Thyroid gland (tissue), 4 donors: Measurements from ENCODE around the gene CYTH1. TPM values are rescaled to one million over a fixed set of nuclear protein-coding genes. Genes with fewer than 3 reads are reported as not detected.

Experiments
- DNase-seq, 2 donors: peaks; one replicate each; pipeline ENCODE4 v3.0.0-alpha.2; 2019
- H3K27ac ChIP-seq, 3 donors: fragments of 200-600 bp; sonication (generic); 1 replicate in 2 of 3; 2 replicates in 1 of 3; pipeline ENCODE4 v1.5.1; 2016 to 2019; ENCODE audit warnings: mild to moderate bottlenecking in 1 of 3, moderate library complexity in 1 of 3
- H3K27me3 ChIP-seq: fragments of 200-600 bp; sonication (generic); one replicate; pipeline ENCODE4 v1.5.1; 2019
- H3K36me3 ChIP-seq, 2 donors: fragments of 200-600 bp; sonication (generic); one replicate each; pipeline ENCODE4 v1.5.1; 2016 to 2019
- H3K4me1 ChIP-seq, 2 donors: fragments of 200-600 bp; sonication (generic); one replicate each; pipeline ENCODE4 v1.5.1; 2017 to 2019
- H3K4me3 ChIP-seq, 3 donors: fragments of 200-600 bp; sonication (generic); replicated peaks in 1 of 3; 1 replicate in 2 of 3; 2 replicates in 1 of 3; pipeline ENCODE4 v1.5.1; 2016; ENCODE audit warnings: mild to moderate bottlenecking in 1 of 3
- H3K9me3 ChIP-seq: fragments of 200-600 bp; sonication (generic); one replicate; pipeline ENCODE4 v1.5.1; 2017
- CTCF ChIP-seq, 6 experiments: fragments of 200-600 bp in 3 of 6; fragments of 450-650 bp in 3 of 6; sonication (generic) in 3 of 6; IDR thresholded peaks; one replicate each; pipeline ENCODE4 v1.5.1; 2016 to 2019; ENCODE audit warnings: antibody characterized with exemption in 6 of 6, mild to moderate bottlenecking in 2 of 6, inconsistent platforms in 1 of 6, moderate library complexity in 1 of 6
- POLR2A ChIP-seq, 2 donors: fragments of 450-650 bp; IDR thresholded peaks; one replicate each; pipeline ENCODE4 v1.6.1; 2017; ENCODE audit warnings: antibody characterized with exemption in 2 of 2, mild to moderate bottlenecking in 2 of 2, moderate library complexity in 1 of 2
- WGBS, 2 donors: methylation state at CpG; one replicate each; pipeline ENCODE4 v1.1.5; 2017; 5-methylcytosine and 5-hydroxymethylcytosine counted together
- intact Hi-C: fragments of 100-400 bp; cut with DNase I; formaldehyde crosslinking; loops from one replicate; pipeline ENCODE4 v1.15.1; 2023
- small RNA-seq: library from RNA; depleted of rRNA; stranded (forward); fragments of <200 nt; gene quantifications from one replicate; pipeline ENCODE3, GENCODE V24; 2016
- total RNA-seq, 4 donors: library from RNA; depleted of rRNA; stranded (reverse); fragments of >200 nt; gene quantifications; one replicate each; pipeline ENCODE4 v1.2.3, GENCODE V29; 2016

The CYTH1 gene
- total RNA-seq, 4 donors from 2014 or later, result 69.0 to 94.5 (median 75.7) TPM

GRCh38 chr17:78629436-78629995 is 152.6 kb downstream of the CYTH1 start:
- DNase-seq, result no peak
- H3K27me3 ChIP-seq, result no peaks in the 10 kb centered on the region
- H3K36me3 ChIP-seq, result no peaks in the 10 kb centered on the region
- intact Hi-C loops, result no loop called here
- 93 to 94% methylated on average over 21 to 23 of the region's 23 CpGs for WGBS, 2 donors
- H3K4me3 ChIP-seq, result no peak overlapping the region
- H3K4me1 ChIP-seq, result no peaks in the 10 kb centered on the region
- H3K27ac ChIP-seq, result no peak overlapping the region
- H3K9me3 ChIP-seq, result no peaks in the 10 kb centered on the region
- no peak for TF ChIP-seq POLR2A (IDR thresholded peaks at IDR 0.05)
- TF ChIP-seq CTCF (IDR thresholded peaks at IDR 0.05), result no peak

GRCh38 chr17:78628547-78629435 is 153.3 kb downstream of the CYTH1 start:
- no peak overlapping the region for H3K27ac ChIP-seq
- WGBS, 2 donors, result 94 to 96% methylated on average over 13 to 25 of the region's 30 CpGs
- no peaks in the 10 kb centered on the region for H3K9me3 ChIP-seq
- H3K4me1 ChIP-seq, result no peaks in the 10 kb centered on the region
- no peaks in the 10 kb centered on the region for H3K27me3 ChIP-seq
- no peaks in the 10 kb centered on the region for H3K36me3 ChIP-seq
- TF ChIP-seq CTCF (IDR thresholded peaks at IDR 0.05), result no peak
- no peak for TF ChIP-seq POLR2A (IDR thresholded peaks at IDR 0.05)
- H3K4me3 ChIP-seq, result no peak overlapping the region
- intact Hi-C loops, result no loop called here
- no peak for DNase-seq

- Histone ChIP-seq H3K27ac (no peak overlapping the region), H3K4me1 (no peaks in the 10 kb centered on the region), H3K4me3 (no peak overlapping the region), H3K36me3 (no peaks in the 10 kb centered on the region), H3K27me3 (no peaks in the 10 kb centered on the region), H3K9me3 (no peaks in the 10 kb centered on the region)
- WGBS, 2 donors, result 86 to 87% methylated on average over 14 of the region's 14 CpGs
- DNase-seq, result no peak
- TF ChIP-seq CTCF (IDR thresholded peaks at IDR 0.05) (no peak), POLR2A (IDR thresholded peaks at IDR 0.05) (no peak)
- intact Hi-C loops, result no loop called here
Measured at GRCh38 chr17:78624324-78625151, 157.5 kb downstream of the CYTH1 start.

Small RNAs within 50 kb of the gene (small RNA-seq; reads per million reads assigned to genes)
- gene RNU6-638P, result not detected

Other genes starting within 250 kb of the CYTH1 start
- gene DNAH17, start 204.9 kb downstream of the CYTH1 start, total RNA-seq, result under 1 TPM; 0.21 to 0.67 (median 0.32) TPM
- gene USP36, start 58.5 kb upstream of the CYTH1 start, total RNA-seq, result 10 to 100 TPM; 33.9 to 61.5 (median 46.6) TPM
- 1 to 10 TPM in 3 of 4 donors, under 1 TPM in 1; 0.67 to 1.6 (median 1.4) TPM for gene CEP295NL, start 120.9 kb upstream of the CYTH1 start, total RNA-seq
- 100 to 1,000 TPM in 1 of 4 donors, 10 to 100 TPM in 3; 52.9 to 133 (median 82.2) TPM for gene TIMP2, start 143.1 kb upstream of the CYTH1 start, total RNA-seq
- 100 to 1,000 TPM; 193 to 443 (median 390) TPM for gene LGALS3BP, start 197.7 kb upstream of the CYTH1 start, total RNA-seq
- 10 to 100 TPM; 21.2 to 37.1 (median 27.3) TPM for gene CANT1, start 227.5 kb upstream of the CYTH1 start, total RNA-seq
- 100 to 1,000 TPM in 1 of 4 donors, 10 to 100 TPM in 3; 58.8 to 135 (median 73.7) TPM for gene C1QTNF1, start 241.9 kb upstream of the CYTH1 start, total RNA-seq